GM12874 (cell line): ENCODE results near the gene OR9A2.

Experiments
- TF ChIP-seq, protein P1 (sequence below): IDR thresholded peaks from 2 replicates; pipeline ENCODE4 v1.5.1; 2011; ENCODE audit warnings: low read depth, mild to moderate bottlenecking, control low read depth, low read length, moderate library complexity; ENCODE audit not compliant: insufficient read depth

The OR9A2 gene

GRCh38 chr7:143042790-143043271 is 15.9 kb upstream of the OR9A2 start:
- TF ChIP-seq, protein P1, sequence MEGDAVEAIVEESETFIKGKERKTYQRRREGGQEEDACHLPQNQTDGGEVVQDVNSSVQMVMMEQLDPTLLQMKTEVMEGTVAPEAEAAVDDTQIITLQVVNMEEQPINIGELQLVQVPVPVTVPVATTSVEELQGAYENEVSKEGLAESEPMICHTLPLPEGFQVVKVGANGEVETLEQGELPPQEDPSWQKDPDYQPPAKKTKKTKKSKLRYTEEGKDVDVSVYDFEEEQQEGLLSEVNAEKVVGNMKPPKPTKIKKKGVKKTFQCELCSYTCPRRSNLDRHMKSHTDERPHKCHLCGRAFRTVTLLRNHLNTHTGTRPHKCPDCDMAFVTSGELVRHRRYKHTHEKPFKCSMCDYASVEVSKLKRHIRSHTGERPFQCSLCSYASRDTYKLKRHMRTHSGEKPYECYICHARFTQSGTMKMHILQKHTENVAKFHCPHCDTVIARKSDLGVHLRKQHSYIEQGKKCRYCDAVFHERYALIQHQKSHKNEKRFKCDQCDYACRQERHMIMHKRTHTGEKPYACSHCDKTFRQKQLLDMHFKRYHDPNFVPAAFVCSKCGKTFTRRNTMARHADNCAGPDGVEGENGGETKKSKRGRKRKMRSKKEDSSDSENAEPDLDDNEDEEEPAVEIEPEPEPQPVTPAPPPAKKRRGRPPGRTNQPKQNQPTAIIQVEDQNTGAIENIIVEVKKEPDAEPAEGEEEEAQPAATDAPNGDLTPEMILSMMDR = no peak

- TF ChIP-seq, protein P1 = no peak
Measured at GRCh38 chr7:143042159-143042789, 15.3 kb upstream of the OR9A2 start.

- TF ChIP-seq, protein P1 = no peak
Measured at GRCh38 chr7:143041346-143041745, 14.4 kb upstream of the OR9A2 start.

DNA sequence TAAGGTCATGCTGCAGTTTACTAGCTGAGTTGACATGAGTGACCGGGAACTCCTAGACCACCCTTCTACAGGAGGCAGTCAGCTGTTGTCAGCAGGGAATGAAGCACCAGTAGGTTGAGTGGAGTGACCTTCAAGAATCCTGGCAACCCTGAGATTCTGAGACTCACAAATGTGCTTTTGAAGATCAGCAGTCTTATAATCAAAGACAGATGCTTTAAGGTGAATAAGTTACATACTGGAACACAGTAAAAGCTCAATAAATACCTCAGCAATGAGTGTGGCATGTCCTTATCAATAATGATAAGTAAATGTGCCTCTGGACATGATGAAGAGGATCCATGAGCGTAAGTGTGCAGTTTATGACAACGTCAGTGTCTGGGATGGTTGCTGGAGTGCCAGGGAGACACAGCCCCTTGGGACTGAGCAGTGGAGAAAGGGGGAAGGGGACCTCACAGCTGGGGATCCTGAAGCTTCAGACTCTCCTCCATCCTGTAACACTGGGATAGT is 13.3 kb upstream of the OR9A2 start:
- TF ChIP-seq, protein P1 = no peak

DNA sequence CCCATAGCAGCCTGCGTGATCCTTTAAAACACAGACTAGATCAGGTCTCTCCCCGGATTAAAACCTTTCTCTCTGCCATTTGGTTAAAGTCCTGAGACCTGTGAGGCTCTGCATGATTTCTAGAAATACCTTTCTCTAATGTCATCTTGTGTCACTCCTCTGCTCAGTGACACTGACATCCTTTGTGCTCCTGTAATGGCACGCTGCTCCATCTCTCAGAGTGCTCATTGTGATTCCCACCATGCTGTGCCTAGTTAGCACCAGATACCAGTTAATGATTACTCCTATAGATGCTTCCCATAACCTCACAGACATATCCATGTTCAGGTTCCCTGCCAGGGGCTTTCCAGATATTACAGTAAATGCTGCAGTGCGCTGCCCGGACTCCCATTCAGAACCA is 11.7 kb upstream of the OR9A2 start:
- TF ChIP-seq, protein P1 = no peak

DNA sequence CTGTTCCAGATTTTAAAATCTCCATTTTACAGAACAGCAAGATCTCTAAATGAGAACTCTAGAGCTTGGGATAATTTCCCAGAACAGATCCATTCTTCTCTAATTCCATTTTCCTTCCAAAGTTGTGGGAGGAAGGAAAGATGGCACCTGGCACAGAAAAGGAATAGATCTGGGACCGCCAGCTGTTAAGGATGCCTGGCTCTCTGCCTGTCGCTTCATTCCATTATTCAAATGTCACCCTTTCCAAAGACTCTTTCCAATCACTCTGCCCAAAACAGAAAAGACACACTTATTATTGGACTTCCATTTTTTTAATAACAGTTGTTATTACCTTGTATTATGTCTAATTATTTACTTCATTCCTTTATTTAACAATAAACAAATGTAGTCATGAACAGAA is 751 bp upstream of the OR9A2 start:
- TF ChIP-seq, protein P1 = no peak

GRCh38 chr7:143025371-143025770 is 1.6 kb downstream of the OR9A2 start:
- TF ChIP-seq, protein P1 = no peak
